ENCODE measurements around the gene TMEM201.

DNA sequence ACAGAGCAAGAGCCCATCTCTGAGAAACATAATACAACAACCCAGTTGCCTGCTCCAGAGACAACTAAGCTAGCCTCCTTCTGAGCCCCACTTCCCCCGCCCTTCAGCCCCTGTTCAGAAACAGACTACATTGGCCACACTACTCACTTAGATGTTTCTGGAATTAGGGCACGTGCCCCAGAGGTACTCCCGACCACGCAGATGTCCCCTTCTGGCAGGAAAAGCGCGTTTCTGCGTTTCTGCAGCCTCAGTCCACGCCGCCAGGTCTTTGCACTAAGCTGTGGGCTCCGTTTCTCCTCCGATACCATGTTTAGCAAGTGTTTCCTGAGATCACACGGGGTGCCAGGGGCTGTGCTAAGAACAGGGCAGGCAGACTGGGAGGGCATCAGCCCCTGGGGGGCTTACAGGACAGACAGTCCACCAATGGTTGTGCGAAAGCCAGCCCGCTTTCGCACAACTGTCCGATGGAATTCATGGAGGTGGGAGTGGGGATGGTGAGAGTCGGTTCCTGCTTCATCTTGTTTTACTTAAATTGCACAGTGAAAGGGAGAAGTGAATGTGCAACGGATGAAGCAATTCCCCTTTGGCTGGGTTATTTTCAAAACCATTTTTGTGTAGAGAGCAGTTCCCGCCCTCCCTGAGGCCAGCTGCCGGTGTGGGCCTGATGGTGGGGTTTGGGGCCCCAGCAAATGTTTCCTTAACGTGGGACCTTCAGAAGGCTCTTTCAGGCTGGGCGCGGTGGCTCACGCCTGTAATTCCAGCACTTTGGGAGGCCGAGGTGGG is 65.5 kb downstream of the TMEM201 start:
- TF ChIP-seq HDAC6 (IDR thresholded peaks at IDR 0.05; ENCODE audit: low read depth, low read length) (no peak), SMC3 (IDR thresholded peaks at IDR 0.05; ENCODE audit: low read length) (no peak)
- TF ChIP-seq, protein P1, sequence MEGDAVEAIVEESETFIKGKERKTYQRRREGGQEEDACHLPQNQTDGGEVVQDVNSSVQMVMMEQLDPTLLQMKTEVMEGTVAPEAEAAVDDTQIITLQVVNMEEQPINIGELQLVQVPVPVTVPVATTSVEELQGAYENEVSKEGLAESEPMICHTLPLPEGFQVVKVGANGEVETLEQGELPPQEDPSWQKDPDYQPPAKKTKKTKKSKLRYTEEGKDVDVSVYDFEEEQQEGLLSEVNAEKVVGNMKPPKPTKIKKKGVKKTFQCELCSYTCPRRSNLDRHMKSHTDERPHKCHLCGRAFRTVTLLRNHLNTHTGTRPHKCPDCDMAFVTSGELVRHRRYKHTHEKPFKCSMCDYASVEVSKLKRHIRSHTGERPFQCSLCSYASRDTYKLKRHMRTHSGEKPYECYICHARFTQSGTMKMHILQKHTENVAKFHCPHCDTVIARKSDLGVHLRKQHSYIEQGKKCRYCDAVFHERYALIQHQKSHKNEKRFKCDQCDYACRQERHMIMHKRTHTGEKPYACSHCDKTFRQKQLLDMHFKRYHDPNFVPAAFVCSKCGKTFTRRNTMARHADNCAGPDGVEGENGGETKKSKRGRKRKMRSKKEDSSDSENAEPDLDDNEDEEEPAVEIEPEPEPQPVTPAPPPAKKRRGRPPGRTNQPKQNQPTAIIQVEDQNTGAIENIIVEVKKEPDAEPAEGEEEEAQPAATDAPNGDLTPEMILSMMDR (CRISPR knock-in tag; IDR thresholded peaks at IDR 0.05), result no peak
- TF ChIP-seq, protein P2, sequence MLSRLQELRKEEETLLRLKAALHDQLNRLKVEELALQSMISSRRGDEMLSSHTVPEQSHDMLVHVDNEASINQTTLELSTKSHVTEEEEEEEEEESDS (CRISPR knock-in tag; IDR thresholded peaks at IDR 0.05; ENCODE audit: borderline replicate concordance), result no peak
